GM23338 (cell line): ENCODE data around the gene GNRH2. TPM values are rescaled to one million over a fixed set of nuclear protein-coding genes. Genes with fewer than 3 reads are reported as not detected.
"Not testable (repeated sequence)": the region's sequence is repeated elsewhere in the genome, so short reads cannot be mapped to it uniquely, and the experiment has no call there.

Experiments
- ATAC-seq: fragments of 200-7000 bp; cut with Tn5 transposase; 3 replicates; pipeline ENCODE4 v1.9.1; 2020
- DNase-seq: peaks from one replicate; pipeline ENCODE4 v3.0.0-alpha.2; 2015; ENCODE audit warnings: low spot score
- H2AFZ ChIP-seq: fragments of 200-600 bp; sonication (generic); 2 replicates; pipeline ENCODE4 v1.8.0; 2016; ENCODE audit warnings: antibody characterized with exemption, mild to moderate bottlenecking, moderate library complexity
- H3F3A ChIP-seq: fragments of 200-600 bp; sonication (generic); replicated peaks from 2 replicates; pipeline ENCODE4 v1.8.0; 2017; ENCODE audit warnings: antibody characterized with exemption, mixed run types, low read depth
- H3K27ac ChIP-seq: fragments of 200-600 bp; sonication (generic); 2 replicates; pipeline ENCODE4 v1.6.1; 2016; ENCODE audit warnings: low read depth
- H3K27me3 ChIP-seq: fragments of 200-600 bp; sonication (generic); 2 replicates; pipeline ENCODE4 v1.8.0; 2016; ENCODE audit warnings: mild to moderate bottlenecking, mixed run types, moderate library complexity; ENCODE audit not compliant: insufficient read depth
- H3K36me3 ChIP-seq: fragments of 200-600 bp; sonication (generic); 2 replicates; pipeline ENCODE4 v1.8.0; 2016; ENCODE audit warnings: mild to moderate bottlenecking; ENCODE audit not compliant: insufficient read depth
- H3K4me1 ChIP-seq: fragments of 200-600 bp; sonication (generic); 2 replicates; pipeline ENCODE4 v1.8.0; 2016; ENCODE audit warnings: mild to moderate bottlenecking, moderate library complexity; ENCODE audit not compliant: insufficient read depth
- H3K4me2 ChIP-seq: fragments of 200-600 bp; sonication (generic); 2 replicates; pipeline ENCODE4 v1.7.1; 2017; ENCODE audit warnings: mixed run types
- H3K4me3 ChIP-seq: fragments of 200-600 bp; sonication (generic); 2 replicates; pipeline ENCODE4 v1.6.1; 2016; ENCODE audit warnings: mixed run types
- H3K79me2 ChIP-seq: fragments of 200-600 bp; sonication (generic); replicated peaks from 2 replicates; pipeline ENCODE4 v1.8.0; 2017; ENCODE audit warnings: mild to moderate bottlenecking; ENCODE audit not compliant: insufficient read depth
- H3K9me2 ChIP-seq: fragments of 200-600 bp; sonication (generic); 2 replicates; pipeline ENCODE4 v1.8.0; 2017; ENCODE audit not compliant: insufficient read depth
- H4K20me1 ChIP-seq: fragments of 200-600 bp; sonication (generic); replicated peaks from 2 replicates; pipeline ENCODE4 v1.8.0; 2017; ENCODE audit warnings: mild to moderate bottlenecking; ENCODE audit not compliant: insufficient read depth
- H3K27ac Mint-ChIP-seq: 2 replicates; pipeline ENCODE4 v1.8.0; 2020; ENCODE audit warnings: inconsistent platforms, mild to moderate bottlenecking, moderate library complexity, mixed read lengths
- H3K27me3 Mint-ChIP-seq: 3 replicates; pipeline ENCODE4 v1.8.0; 2022; ENCODE audit warnings: low read depth, mild to moderate bottlenecking, moderate library complexity, mixed read lengths, inconsistent platforms; ENCODE audit not compliant: insufficient read depth, poor library complexity
- H3K36me3 Mint-ChIP-seq: 3 replicates; pipeline ENCODE4 v1.8.0; 2021; ENCODE audit warnings: low read depth, mild to moderate bottlenecking, inconsistent platforms, moderate library complexity, mixed read lengths
- H3K4me1 Mint-ChIP-seq: 3 replicates; pipeline ENCODE4 v1.8.0; 2020; ENCODE audit warnings: mild to moderate bottlenecking, inconsistent platforms, mixed read lengths
- H3K4me3 Mint-ChIP-seq: 3 replicates; pipeline ENCODE4 v1.8.0; 2021; ENCODE audit warnings: moderate library complexity, mild to moderate bottlenecking, inconsistent platforms, mixed read lengths
- H3K9me3 Mint-ChIP-seq: 3 replicates; pipeline ENCODE4 v1.8.0; 2020; ENCODE audit warnings: moderate library complexity, mild to moderate bottlenecking, inconsistent platforms, mixed read lengths
- CREB1 ChIP-seq: fragments of 250-450 bp; sonication (Bioruptor Pico); IDR thresholded peaks from 2 replicates; pipeline ENCODE4 v1.5.0; 2020; ENCODE audit warnings: low read depth, mild to moderate bottlenecking, moderate library complexity
- ETS1 ChIP-seq: IDR thresholded peaks from 2 replicates; pipeline ENCODE4 v1.6.1; 2016; ENCODE audit warnings: antibody characterized with exemption
- EZH2 ChIP-seq: fragments of 200-600 bp; sonication (generic); IDR thresholded peaks from one replicate; pipeline ENCODE4 v1.8.0; 2017; ENCODE audit warnings: antibody characterized with exemption, mild to moderate bottlenecking, low read depth; ENCODE audit not compliant: unreplicated experiment
- NANOG ChIP-seq: IDR thresholded peaks from 2 replicates; pipeline ENCODE4 v1.6.1; 2016; ENCODE audit warnings: antibody characterized with exemption, borderline replicate concordance
- POLR2AphosphoS5 ChIP-seq: IDR thresholded peaks from 2 replicates; pipeline ENCODE4 v1.6.1; 2016; ENCODE audit warnings: antibody characterized with exemption, low read depth
- STAT1 ChIP-seq: IDR thresholded peaks from one replicate; pipeline ENCODE4 v1.6.1; 2016; ENCODE audit warnings: antibody characterized with exemption; ENCODE audit not compliant: unreplicated experiment
- ZNF114 ChIP-seq: fragments of 250-450 bp; sonication (Bioruptor Pico); IDR thresholded peaks from 2 replicates; pipeline ENCODE4 v1.5.0; 2020; ENCODE audit warnings: mild to moderate bottlenecking, moderate library complexity
- polyA plus RNA-seq: library from polyadenylated mRNA; unstranded; fragments of >200 nt; fragmentation: Nextera tagmentation; extraction: Ambion mirVana; gene quantifications from 2 replicates; pipeline ENCODE4 v1.2.1, GENCODE V29; 2016
- total RNA-seq: library from RNA; depleted of rRNA; stranded (reverse); fragments of >200 nt; shearing (Covaris generic); gene quantifications from 2 replicates; pipeline ENCODE4 v1.2.3, GENCODE V29; 2014
- TF ChIP-seq, protein P1 (sequence below): fragments of 250-450 bp; sonication (Bioruptor Pico); IDR thresholded peaks from 2 replicates; pipeline ENCODE4 v1.5.0; 2020; ENCODE audit warnings: mild to moderate bottlenecking, moderate library complexity
- TF ChIP-seq, protein P2 (sequence below): IDR thresholded peaks from one replicate; pipeline ENCODE4 v1.6.1; 2018; ENCODE audit warnings: antibody characterized with exemption; ENCODE audit not compliant: unreplicated experiment

GNRH2 gene
- total and polyA plus RNA-seq, 2 experiments from 2014 or later, result not detected

- no peak for TF ChIP-seq EZH2
- TF ChIP-seq ETS1, result no peak
Measured at GRCh38 chr20:3014662-3015061, 28.8 kb upstream of the GNRH2 start (continued).

DNA sequence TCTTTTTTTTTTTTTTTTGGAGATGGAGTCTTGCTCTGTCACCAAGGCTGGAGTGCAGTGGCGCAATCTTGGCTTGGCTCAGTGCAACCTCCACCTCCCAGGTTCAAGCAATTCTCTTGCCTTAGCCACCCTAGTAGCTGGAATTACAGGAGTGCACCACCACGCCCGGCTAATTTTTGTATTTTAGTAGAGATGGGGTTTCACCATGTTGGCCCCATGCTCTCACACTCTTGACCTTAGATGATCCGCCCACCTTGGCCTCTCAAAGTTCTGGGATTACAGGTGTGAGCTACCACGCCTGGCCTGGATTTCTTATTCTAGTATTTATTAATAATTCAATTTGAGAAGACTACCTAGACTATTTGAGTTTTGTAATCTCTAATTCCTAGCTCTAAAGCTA is 28.1 kb upstream of the GNRH2 start:
- H4K20me1 ChIP-seq, H3K27me3 ChIP-seq, H3K9me2 ChIP-seq, H3K36me3 ChIP-seq, H3K27me3 Mint-ChIP-seq, H2AFZ ChIP-seq, H3K27ac ChIP-seq, DNase-seq, H3K27ac Mint-ChIP-seq, H3F3A ChIP-seq, H3K4me1 Mint-ChIP-seq, H3K4me3 ChIP-seq, H3K4me2 ChIP-seq, H3K4me3 Mint-ChIP-seq, H3K79me2 ChIP-seq, H3K4me1 ChIP-seq, ATAC-seq: not testable (repeated sequence)
- peaks cover 40% of the 10 kb centered on the region for H3K36me3 Mint-ChIP-seq
- peaks cover 15% of the 10 kb centered on the region for H3K9me3 Mint-ChIP-seq

DNA sequence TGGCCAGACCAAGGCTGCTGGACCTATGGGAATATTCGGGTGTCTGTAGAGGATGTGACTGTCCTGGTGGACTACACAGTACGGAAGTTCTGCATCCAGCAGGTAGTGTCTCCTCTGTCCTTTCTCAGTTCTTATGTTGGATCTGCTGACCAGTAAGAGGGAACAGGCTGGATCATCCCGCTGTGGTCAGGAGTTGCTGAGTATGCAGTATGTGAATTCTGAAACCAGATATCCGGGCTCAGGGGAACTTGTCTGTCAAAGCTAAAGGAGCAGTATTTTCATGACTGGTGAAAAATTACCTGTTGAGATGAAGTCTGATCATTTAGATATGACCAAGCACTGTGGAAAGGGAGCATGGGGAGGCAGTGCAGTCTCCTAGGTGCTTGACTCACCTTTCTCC is 22.1 kb upstream of the GNRH2 start:
- peaks cover 71% of the 10 kb centered on the region for H3K36me3 Mint-ChIP-seq
- no peak overlapping the region for H3K4me3 Mint-ChIP-seq
- no peak overlapping the region for H3K4me3 ChIP-seq
- 0 out of 2 replicates have a peak, but pooled peaks cover 5% of the 10 kb centered on the region for H3K9me2 ChIP-seq
- DNase-seq (no peak), ATAC-seq (no peak)
- no peaks in the 10 kb centered on the region for H3K4me1 ChIP-seq
- no peak overlapping the region for H2AFZ ChIP-seq
- H3K36me3 ChIP-seq, result peaks cover 24% of the 10 kb centered on the region
- no peaks in the 10 kb centered on the region for H3K79me2 ChIP-seq
- H3K27me3 ChIP-seq, result no peaks in the 10 kb centered on the region
- H3K4me2 ChIP-seq, result no peak overlapping the region
- H4K20me1 ChIP-seq, result no peaks in the 10 kb centered on the region
- peaks cover 8% of the 10 kb centered on the region for H3K27me3 Mint-ChIP-seq
- peaks cover 15% of the 10 kb centered on the region for H3K9me3 Mint-ChIP-seq
- H3K27ac ChIP-seq, result no peak overlapping the region
- no peak overlapping the region for H3K27ac Mint-ChIP-seq
- no peaks in the 10 kb centered on the region for H3K4me1 Mint-ChIP-seq
- no peaks in the 10 kb centered on the region for H3F3A ChIP-seq
- TF ChIP-seq NANOG (no peak), ZNF114 (CRISPR knock-in tag) (no peak), ETS1 (no peak), POLR2AphosphoS5 (no peak), CREB1 (CRISPR knock-in tag) (no peak), STAT1 (no peak)
- TF ChIP-seq, protein P1, sequence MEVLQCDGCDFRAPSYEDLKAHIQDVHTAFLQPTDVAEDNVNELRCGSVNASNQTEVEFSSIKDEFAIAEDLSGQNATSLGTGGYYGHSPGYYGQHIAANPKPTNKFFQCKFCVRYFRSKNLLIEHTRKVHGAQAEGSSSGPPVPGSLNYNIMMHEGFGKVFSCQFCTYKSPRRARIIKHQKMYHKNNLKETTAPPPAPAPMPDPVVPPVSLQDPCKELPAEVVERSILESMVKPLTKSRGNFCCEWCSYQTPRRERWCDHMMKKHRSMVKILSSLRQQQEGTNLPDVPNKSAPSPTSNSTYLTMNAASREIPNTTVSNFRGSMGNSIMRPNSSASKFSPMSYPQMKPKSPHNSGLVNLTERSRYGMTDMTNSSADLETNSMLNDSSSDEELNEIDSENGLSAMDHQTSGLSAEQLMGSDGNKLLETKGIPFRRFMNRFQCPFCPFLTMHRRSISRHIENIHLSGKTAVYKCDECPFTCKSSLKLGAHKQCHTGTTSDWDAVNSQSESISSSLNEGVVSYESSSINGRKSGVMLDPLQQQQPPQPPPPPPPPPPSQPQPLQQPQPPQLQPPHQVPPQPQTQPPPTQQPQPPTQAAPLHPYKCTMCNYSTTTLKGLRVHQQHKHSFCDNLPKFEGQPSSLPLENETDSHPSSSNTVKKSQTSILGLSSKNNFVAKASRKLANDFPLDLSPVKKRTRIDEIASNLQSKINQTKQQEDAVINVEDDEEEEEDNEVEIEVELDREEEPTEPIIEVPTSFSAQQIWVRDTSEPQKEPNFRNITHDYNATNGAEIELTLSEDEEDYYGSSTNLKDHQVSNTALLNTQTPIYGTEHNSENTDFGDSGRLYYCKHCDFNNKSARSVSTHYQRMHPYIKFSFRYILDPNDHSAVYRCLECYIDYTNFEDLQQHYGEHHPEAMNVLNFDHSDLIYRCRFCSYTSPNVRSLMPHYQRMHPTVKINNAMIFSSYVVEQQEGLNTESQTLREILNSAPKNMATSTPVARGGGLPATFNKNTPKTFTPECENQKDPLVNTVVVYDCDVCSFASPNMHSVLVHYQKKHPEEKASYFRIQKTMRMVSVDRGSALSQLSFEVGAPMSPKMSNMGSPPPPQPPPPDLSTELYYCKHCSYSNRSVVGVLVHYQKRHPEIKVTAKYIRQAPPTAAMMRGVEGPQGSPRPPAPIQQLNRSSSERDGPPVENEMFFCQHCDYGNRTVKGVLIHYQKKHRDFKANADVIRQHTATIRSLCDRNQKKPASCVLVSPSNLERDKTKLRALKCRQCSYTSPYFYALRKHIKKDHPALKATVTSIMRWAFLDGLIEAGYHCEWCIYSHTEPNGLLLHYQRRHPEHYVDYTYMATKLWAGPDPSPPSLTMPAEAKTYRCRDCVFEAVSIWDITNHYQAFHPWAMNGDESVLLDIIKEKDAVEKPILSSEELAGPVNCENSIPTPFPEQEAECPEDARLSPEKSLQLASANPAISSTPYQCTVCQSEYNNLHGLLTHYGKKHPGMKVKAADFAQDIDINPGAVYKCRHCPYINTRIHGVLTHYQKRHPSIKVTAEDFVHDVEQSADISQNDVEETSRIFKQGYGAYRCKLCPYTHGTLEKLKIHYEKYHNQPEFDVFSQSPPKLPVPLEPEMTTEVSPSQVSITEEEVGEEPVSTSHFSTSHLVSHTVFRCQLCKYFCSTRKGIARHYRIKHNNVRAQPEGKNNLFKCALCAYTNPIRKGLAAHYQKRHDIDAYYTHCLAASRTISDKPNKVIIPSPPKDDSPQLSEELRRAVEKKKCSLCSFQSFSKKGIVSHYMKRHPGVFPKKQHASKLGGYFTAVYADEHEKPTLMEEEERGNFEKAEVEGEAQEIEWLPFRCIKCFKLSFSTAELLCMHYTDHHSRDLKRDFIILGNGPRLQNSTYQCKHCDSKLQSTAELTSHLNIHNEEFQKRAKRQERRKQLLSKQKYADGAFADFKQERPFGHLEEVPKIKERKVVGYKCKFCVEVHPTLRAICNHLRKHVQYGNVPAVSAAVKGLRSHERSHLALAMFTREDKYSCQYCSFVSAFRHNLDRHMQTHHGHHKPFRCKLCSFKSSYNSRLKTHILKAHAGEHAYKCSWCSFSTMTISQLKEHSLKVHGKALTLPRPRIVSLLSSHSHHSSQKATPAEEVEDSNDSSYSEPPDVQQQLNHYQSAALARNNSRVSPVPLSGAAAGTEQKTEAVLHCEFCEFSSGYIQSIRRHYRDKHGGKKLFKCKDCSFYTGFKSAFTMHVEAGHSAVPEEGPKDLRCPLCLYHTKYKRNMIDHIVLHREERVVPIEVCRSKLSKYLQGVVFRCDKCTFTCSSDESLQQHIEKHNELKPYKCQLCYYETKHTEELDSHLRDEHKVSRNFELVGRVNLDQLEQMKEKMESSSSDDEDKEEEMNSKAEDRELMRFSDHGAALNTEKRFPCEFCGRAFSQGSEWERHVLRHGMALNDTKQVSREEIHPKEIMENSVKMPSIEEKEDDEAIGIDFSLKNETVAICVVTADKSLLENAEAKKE (CRISPR knock-in tag), result no peak
- TF ChIP-seq, protein P2, sequence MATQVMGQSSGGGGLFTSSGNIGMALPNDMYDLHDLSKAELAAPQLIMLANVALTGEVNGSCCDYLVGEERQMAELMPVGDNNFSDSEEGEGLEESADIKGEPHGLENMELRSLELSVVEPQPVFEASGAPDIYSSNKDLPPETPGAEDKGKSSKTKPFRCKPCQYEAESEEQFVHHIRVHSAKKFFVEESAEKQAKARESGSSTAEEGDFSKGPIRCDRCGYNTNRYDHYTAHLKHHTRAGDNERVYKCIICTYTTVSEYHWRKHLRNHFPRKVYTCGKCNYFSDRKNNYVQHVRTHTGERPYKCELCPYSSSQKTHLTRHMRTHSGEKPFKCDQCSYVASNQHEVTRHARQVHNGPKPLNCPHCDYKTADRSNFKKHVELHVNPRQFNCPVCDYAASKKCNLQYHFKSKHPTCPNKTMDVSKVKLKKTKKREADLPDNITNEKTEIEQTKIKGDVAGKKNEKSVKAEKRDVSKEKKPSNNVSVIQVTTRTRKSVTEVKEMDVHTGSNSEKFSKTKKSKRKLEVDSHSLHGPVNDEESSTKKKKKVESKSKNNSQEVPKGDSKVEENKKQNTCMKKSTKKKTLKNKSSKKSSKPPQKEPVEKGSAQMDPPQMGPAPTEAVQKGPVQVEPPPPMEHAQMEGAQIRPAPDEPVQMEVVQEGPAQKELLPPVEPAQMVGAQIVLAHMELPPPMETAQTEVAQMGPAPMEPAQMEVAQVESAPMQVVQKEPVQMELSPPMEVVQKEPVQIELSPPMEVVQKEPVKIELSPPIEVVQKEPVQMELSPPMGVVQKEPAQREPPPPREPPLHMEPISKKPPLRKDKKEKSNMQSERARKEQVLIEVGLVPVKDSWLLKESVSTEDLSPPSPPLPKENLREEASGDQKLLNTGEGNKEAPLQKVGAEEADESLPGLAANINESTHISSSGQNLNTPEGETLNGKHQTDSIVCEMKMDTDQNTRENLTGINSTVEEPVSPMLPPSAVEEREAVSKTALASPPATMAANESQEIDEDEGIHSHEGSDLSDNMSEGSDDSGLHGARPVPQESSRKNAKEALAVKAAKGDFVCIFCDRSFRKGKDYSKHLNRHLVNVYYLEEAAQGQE, result no peak
